Liver (tissue), 3 donors: Measurements from ENCODE around the gene MIA3.

Experiments used
- CTCF ChIP-seq: fragments of 150-350 bp; IDR thresholded peaks from 2 replicates; pipeline ENCODE4 v1.5.1; 2017; ENCODE audit warnings: improper control_type of control experiment, low read depth, low read length; ENCODE audit not compliant: missing input control
- SP1 ChIP-seq: IDR thresholded peaks from 2 replicates; pipeline ENCODE4 v1.6.1; 2018; ENCODE audit warnings: antibody characterized with exemption, mild to moderate bottlenecking
- ZBTB33 ChIP-seq: IDR thresholded peaks from 2 replicates; pipeline ENCODE4 v1.6.1; 2016; ENCODE audit warnings: antibody characterized with exemption
- TF ChIP-seq, protein P1 (sequence below): IDR thresholded peaks from 2 replicates; pipeline ENCODE4 v1.6.1; 2016; ENCODE audit warnings: antibody characterized with exemption, mild to moderate bottlenecking
- donor health status: healthy.
- donor health status: healthy.

- TF ChIP-seq CTCF, result no peak
- no peak for TF ChIP-seq ZBTB33
- no peak for TF ChIP-seq SP1
- TF ChIP-seq, protein P1, sequence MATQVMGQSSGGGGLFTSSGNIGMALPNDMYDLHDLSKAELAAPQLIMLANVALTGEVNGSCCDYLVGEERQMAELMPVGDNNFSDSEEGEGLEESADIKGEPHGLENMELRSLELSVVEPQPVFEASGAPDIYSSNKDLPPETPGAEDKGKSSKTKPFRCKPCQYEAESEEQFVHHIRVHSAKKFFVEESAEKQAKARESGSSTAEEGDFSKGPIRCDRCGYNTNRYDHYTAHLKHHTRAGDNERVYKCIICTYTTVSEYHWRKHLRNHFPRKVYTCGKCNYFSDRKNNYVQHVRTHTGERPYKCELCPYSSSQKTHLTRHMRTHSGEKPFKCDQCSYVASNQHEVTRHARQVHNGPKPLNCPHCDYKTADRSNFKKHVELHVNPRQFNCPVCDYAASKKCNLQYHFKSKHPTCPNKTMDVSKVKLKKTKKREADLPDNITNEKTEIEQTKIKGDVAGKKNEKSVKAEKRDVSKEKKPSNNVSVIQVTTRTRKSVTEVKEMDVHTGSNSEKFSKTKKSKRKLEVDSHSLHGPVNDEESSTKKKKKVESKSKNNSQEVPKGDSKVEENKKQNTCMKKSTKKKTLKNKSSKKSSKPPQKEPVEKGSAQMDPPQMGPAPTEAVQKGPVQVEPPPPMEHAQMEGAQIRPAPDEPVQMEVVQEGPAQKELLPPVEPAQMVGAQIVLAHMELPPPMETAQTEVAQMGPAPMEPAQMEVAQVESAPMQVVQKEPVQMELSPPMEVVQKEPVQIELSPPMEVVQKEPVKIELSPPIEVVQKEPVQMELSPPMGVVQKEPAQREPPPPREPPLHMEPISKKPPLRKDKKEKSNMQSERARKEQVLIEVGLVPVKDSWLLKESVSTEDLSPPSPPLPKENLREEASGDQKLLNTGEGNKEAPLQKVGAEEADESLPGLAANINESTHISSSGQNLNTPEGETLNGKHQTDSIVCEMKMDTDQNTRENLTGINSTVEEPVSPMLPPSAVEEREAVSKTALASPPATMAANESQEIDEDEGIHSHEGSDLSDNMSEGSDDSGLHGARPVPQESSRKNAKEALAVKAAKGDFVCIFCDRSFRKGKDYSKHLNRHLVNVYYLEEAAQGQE, result no peak
Measured at GRCh38 chr1:222613627-222614026, 4.3 kb upstream of the MIA3 start.
